Measurements from ENCODE around the gene NAV1. TPM values are rescaled to one million over a fixed set of nuclear protein-coding genes. Genes with fewer than 3 reads are reported as not detected.
A peak's percentile ranks its signal among the peaks of the same experiment; 100 is the strongest.

The NAV1 gene
- total RNA-seq, 2 donors from 2014 or later, result 16.3 to 32.1 TPM

GRCh38 chr1:201556841-201557571 is 18.1 kb downstream of the NAV1 start:
- no peaks in the 10 kb centered on the region for H3K9me3 ChIP-seq
- TF ChIP-seq CTCF (IDR thresholded peaks at IDR 0.05), result no peak
- no peak for DNase-seq (ENCODE audit: low spot score)
- H3K27me3 ChIP-seq, result no peaks in the 10 kb centered on the region
- no peak overlapping the region for H3K4me3 ChIP-seq
- no peak overlapping the region for H3K27ac ChIP-seq
- no peaks in the 10 kb centered on the region for H3K36me3 ChIP-seq
- peaks cover 0 to 74% of the 10 kb centered on the region in 2 donors for H3K4me1 ChIP-seq

GRCh38 chr1:201557572-201557958 is 18.6 kb downstream of the NAV1 start:
- H3K27ac ChIP-seq, result no peak overlapping the region
- peaks cover 0 to 74% of the 10 kb centered on the region in 2 donors for H3K4me1 ChIP-seq
- no peaks in the 10 kb centered on the region for H3K36me3 ChIP-seq
- H3K4me3 ChIP-seq, result no peak overlapping the region
- DNase-seq (ENCODE audit: low spot score), result no peak
- no peaks in the 10 kb centered on the region for H3K9me3 ChIP-seq
- no peak for TF ChIP-seq CTCF (IDR thresholded peaks at IDR 0.05)
- H3K27me3 ChIP-seq, result no peaks in the 10 kb centered on the region

GRCh38 chr1:201559679-201560162 is 20.8 kb downstream of the NAV1 start:
- DNase-seq (ENCODE audit: low spot score), result peak; percentile 86
- Histone ChIP-seq H3K27ac (no peak overlapping the region), H3K4me1 (peaks cover 0 to 64% of the 10 kb centered on the region in 2 donors), H3K36me3 (no peaks in the 10 kb centered on the region), H3K4me3 (no peak overlapping the region), H3K9me3 (no peaks in the 10 kb centered on the region), H3K27me3 (no peaks in the 10 kb centered on the region)
- peak; percentile 82 to 93 for TF ChIP-seq CTCF (IDR thresholded peaks at IDR 0.05)

- no peaks in the 10 kb centered on the region for H3K27me3 ChIP-seq
- H3K4me1 ChIP-seq, result peaks cover 0 to 60% of the 10 kb centered on the region in 2 donors
- no peaks in the 10 kb centered on the region for H3K9me3 ChIP-seq
- no peak for TF ChIP-seq CTCF (IDR thresholded peaks at IDR 0.05)
- H3K36me3 ChIP-seq, result no peaks in the 10 kb centered on the region
- no peak for DNase-seq (ENCODE audit: low spot score)
- no peak overlapping the region for H3K27ac ChIP-seq
- H3K4me3 ChIP-seq, result no peak overlapping the region
These were observed 21.6 kb downstream of the NAV1 start for GRCh38 chr1:201560328-201561194.

GRCh38 chr1:201561195-201561564 is 22.3 kb downstream of the NAV1 start:
- no peak overlapping the region for H3K4me3 ChIP-seq
- peaks cover 0 to 63% of the 10 kb centered on the region in 2 donors for H3K4me1 ChIP-seq
- DNase-seq (ENCODE audit: low spot score), result no peak
- H3K9me3 ChIP-seq, result no peaks in the 10 kb centered on the region
- H3K36me3 ChIP-seq, result no peaks in the 10 kb centered on the region
- TF ChIP-seq CTCF (IDR thresholded peaks at IDR 0.05), result no peak
- H3K27ac ChIP-seq, result no peak overlapping the region
- H3K27me3 ChIP-seq, result no peaks in the 10 kb centered on the region

Data from right atrium auricular region (tissue), 2 donors.